ENCODE results near the gene FUS. TPM values are rescaled to one million over a fixed set of nuclear protein-coding genes. Genes with fewer than 3 reads are reported as not detected.

Gene FUS
- total RNA-seq, 1 experiment from 2014 or later, result 481 TPM

DNA sequence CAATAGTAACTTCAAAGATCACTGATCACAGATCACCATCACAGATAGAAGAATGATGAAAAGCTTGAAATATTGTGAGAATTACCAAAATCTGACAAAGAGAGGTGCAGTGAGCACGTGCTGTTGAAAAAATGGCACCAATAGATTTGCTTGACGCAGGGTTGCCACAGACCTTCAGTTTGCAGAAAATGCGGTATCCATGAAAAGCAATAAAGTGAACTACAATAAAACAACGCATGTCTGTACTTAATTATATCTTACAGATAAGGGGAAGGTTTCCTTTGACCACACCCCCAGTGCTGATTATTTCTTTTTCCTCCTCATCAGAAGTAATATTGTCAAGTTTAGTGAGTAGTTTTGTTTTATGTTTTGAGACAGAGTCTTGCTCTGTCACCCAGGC lies 58.1 kb downstream of the FUS start:
- Mint-ChIP-seq H3K27ac (ENCODE audit: low read depth, unreplicated experiment) (no peak overlapping the region), H3K4me3 (ENCODE audit: unreplicated experiment) (no peak overlapping the region), H3K4me1 (ENCODE audit: insufficient read depth, unreplicated experiment) (peaks cover 8% of the 10 kb centered on the region), H3K9me3 (ENCODE audit: unreplicated experiment) (no peaks in the 10 kb centered on the region), H3K36me3 (ENCODE audit: insufficient read depth, unreplicated experiment) (no peaks in the 10 kb centered on the region), H3K27me3 (ENCODE audit: insufficient read depth, unreplicated experiment) (no peaks in the 10 kb centered on the region)
- intact Hi-C loops (cut with micrococcal nuclease), result no loop called here
- BruUV-seq (replicated peaks), result no TSS peak
- ChIA-PET POLR2A (no interaction called here), CTCF (interaction anchor here (0.6 kb wide), 1 partner anchor 336 kb away, joined by 3 read pairs; no protein-coding TSS in a partner anchor)
- TF ChIP-seq, protein P1, sequence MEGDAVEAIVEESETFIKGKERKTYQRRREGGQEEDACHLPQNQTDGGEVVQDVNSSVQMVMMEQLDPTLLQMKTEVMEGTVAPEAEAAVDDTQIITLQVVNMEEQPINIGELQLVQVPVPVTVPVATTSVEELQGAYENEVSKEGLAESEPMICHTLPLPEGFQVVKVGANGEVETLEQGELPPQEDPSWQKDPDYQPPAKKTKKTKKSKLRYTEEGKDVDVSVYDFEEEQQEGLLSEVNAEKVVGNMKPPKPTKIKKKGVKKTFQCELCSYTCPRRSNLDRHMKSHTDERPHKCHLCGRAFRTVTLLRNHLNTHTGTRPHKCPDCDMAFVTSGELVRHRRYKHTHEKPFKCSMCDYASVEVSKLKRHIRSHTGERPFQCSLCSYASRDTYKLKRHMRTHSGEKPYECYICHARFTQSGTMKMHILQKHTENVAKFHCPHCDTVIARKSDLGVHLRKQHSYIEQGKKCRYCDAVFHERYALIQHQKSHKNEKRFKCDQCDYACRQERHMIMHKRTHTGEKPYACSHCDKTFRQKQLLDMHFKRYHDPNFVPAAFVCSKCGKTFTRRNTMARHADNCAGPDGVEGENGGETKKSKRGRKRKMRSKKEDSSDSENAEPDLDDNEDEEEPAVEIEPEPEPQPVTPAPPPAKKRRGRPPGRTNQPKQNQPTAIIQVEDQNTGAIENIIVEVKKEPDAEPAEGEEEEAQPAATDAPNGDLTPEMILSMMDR (IDR thresholded peaks at IDR 0.05; ENCODE audit: unreplicated experiment), result no peak
- no peak for DNase-seq (ENCODE audit: unreplicated experiment)

Other genes starting within 250 kb of the FUS start
- gene ORAI3, start 231.1 kb upstream of the FUS start, total RNA-seq (2022), result 16.2 and 21.2 TPM in 2 replicates
- gene SETD1A, start 222.4 kb upstream of the FUS start, total RNA-seq (2022), result 15.0 and 15.8 TPM in 2 replicates
- gene HSD3B7, start 194.9 kb upstream of the FUS start, total RNA-seq (2022), result 5.0 and 5.3 TPM in 2 replicates
- gene STX1B, start 169.5 kb upstream of the FUS start, total RNA-seq (2022), result 0.42 and 0.91 TPM in 2 replicates
- gene STX4, start 146.6 kb upstream of the FUS start, total RNA-seq (2022), result 66.7 and 89.2 TPM in 2 replicates
- gene ZNF668, start 105.9 kb upstream of the FUS start, total RNA-seq (2022), result 11.9 and 15.1 TPM in 2 replicates
- 12.6 and 15.2 TPM in 2 replicates for gene ZNF646, start 105.7 kb upstream of the FUS start, total RNA-seq (2022)
- 4.4 and 5.5 TPM in 2 replicates for gene PRSS53, start 91.2 kb upstream of the FUS start, total RNA-seq (2022)
- 64.7 and 66.3 TPM in 2 replicates for gene VKORC1, start 85.3 kb upstream of the FUS start, total RNA-seq (2022)
- 31.7 and 41.0 TPM in 2 replicates for gene BCKDK, start 71.8 kb upstream of the FUS start, total RNA-seq (2022)
- 42.0 and 45.8 TPM in 2 replicates for gene KAT8, start 62.5 kb upstream of the FUS start, total RNA-seq (2022)
- 24.6 and 32.6 TPM in 2 replicates for gene PRSS8, start 44.4 kb upstream of the FUS start, total RNA-seq (2022)
- 0.49 and 1.0 TPM in 2 replicates for gene PRSS36, start 30.1 kb upstream of the FUS start, total RNA-seq (2022)
- 0.47 and 0.76 TPM in 2 replicates for gene PYCARD, start 22.6 kb downstream of the FUS start, total RNA-seq (2022)
- gene TRIM72, start 34.0 kb downstream of the FUS start, total RNA-seq (2022), result not detected in 2 replicates
- gene PYDC1, start 37.0 kb downstream of the FUS start, total RNA-seq (2022), result not detected in 2 replicates
- gene ITGAM, start 79.8 kb downstream of the FUS start, total RNA-seq (2022), result 0.76 TPM in 1 of 2 replicates, not detected in the other
- 0.14 and 1.2 TPM in 2 replicates for gene ITGAX, start 175.0 kb downstream of the FUS start, total RNA-seq (2022)
- gene ITGAD, start 213.2 kb downstream of the FUS start, total RNA-seq (2022), result not detected in 2 replicates
- not detected in 2 replicates for gene COX6A2, start 248.2 kb downstream of the FUS start, total RNA-seq (2022)